Heart left ventricle (tissue), 16 donors: Measurements from ENCODE around the gene TPBGL. TPM values are rescaled to one million over a fixed set of nuclear protein-coding genes. Genes with fewer than 3 reads are reported as not detected.

Experiments used
- ATAC-seq, 4 donors: fragments of 200-7000 bp; cut with Tn5 transposase; one replicate each; pipeline ENCODE4 v1.9.1; 2020 to 2022; ENCODE audit warnings: moderate library complexity in 4 of 4, mild to moderate bottlenecking in 3 of 4, moderate number of reproducible peaks in 1 of 4
- DNase-seq, 5 donors: peaks; one replicate each; pipeline ENCODE4 v3.0.0-alpha.2; 2020
- H3K27ac ChIP-seq, 12 donors: fragments of 200-600 bp; sonication (generic) in 4 of 12; one replicate each; pipeline versions ENCODE4 v1.5.0 to v1.8.0; 2016 to 2022; ENCODE audit warnings: mild to moderate bottlenecking in 2 of 12
- H3K27me3 ChIP-seq, 9 donors: fragments of 200-600 bp; sonication (generic) in 2 of 9; one replicate each; pipeline versions ENCODE4 v1.5.1 to v1.8.0; 2016 to 2022; ENCODE audit warnings: mild to moderate bottlenecking in 3 of 9
- H3K36me3 ChIP-seq, 9 donors: fragments of 200-600 bp; sonication (generic) in 2 of 9; one replicate each; pipeline versions ENCODE4 v1.5.0 to v1.8.0; 2018 to 2022; ENCODE audit warnings: mild to moderate bottlenecking in 2 of 9
- H3K4me1 ChIP-seq, 12 donors: fragments of 200-600 bp; sonication (generic) in 4 of 12; one replicate each; pipeline versions ENCODE4 v1.5.0 to v1.8.0; 2016 to 2022; ENCODE audit warnings: mild to moderate bottlenecking in 3 of 12
- H3K4me3 ChIP-seq, 12 donors: fragments of 200-600 bp; sonication (generic) in 4 of 12; one replicate each; pipeline versions ENCODE4 v1.5.0 to v1.8.0; 2017 to 2022; ENCODE audit warnings: mild to moderate bottlenecking in 9 of 12, moderate library complexity in 4 of 12
- H3K9me3 ChIP-seq, 12 donors: fragments of 200-600 bp; sonication (generic) in 4 of 12; one replicate each; pipeline versions ENCODE4 v1.5.0 to v1.8.0; 2016 to 2022; ENCODE audit warnings: mild to moderate bottlenecking in 1 of 12
- POLR2A ChIP-seq, 2 donors: fragments of 450-650 bp; IDR thresholded peaks; one replicate each; pipeline ENCODE4 v1.6.1; 2017; ENCODE audit warnings: antibody characterized with exemption in 2 of 2, mild to moderate bottlenecking in 2 of 2, moderate library complexity in 2 of 2
- WGBS, 4 donors: extraction: QIAGEN DNeasy Blood & Tissue Kit in 2 of 4; methylation state at CpG; one replicate each; pipeline versions ENCODE4 v1.1.5 to v1.1.7; 2013 to 2018; 5-methylcytosine and 5-hydroxymethylcytosine counted together
- intact Hi-C, 10 donors: fragments of 100-400 bp; cut with DNase I; formaldehyde crosslinking; loops; one replicate each; pipeline versions ENCODE4 v1.11.1 to v1.14.2; 2022
- polyA plus RNA-seq, 2 donors: library from polyadenylated mRNA; stranded (reverse); fragments of 200-250 nt; gene quantifications; one replicate each; pipeline ENCODE4 v1.2.3, GENCODE V29; 2013
- total RNA-seq, 9 donors: library from RNA; depleted of rRNA in 2 of 9; stranded (reverse); fragments of >200 nt in 2 of 9; fragmentation: NEBNext Ultra II Directional in 3 of 9; extraction: Animal tissue kit (Norgen Biotek cat#: 25700) in 3 of 9; gene quantifications; one replicate each; pipeline versions ENCODE4 v1.1.0 to v1.2.4, GENCODE V29; 2016 to 2023
- TF ChIP-seq, protein P1 (sequence below), 12 donors: fragments of 200-600 bp; sonication (generic) in 4 of 12; IDR thresholded peaks; one replicate each; pipeline versions ENCODE4 v1.5.0 to v1.8.0; 2018 to 2022; ENCODE audit warnings: antibody characterized with exemption in 12 of 12, mild to moderate bottlenecking in 5 of 12
- donor health status: ischemic (EF 13 %, LVEDD 7.1; RV severe dilation, severe dysfunction).
- donor health status: healthy with polysubstance abuse.
- donor health status: DM: no; HTN: yes; CAD: no.
- donor health status: DM: no; HTN: no; CAD: no.
- donor health status: ischemic (EF 25% LVEDD 6.9; RV normal size, moderate dysfunction).
- donor health status: ischemic (EF 25% LVEDD 5.7; RV mildly dilated, moderate dysfunction).
- donor health status: healthy.
- donor health status: DM: yes; HTN: yes; CAD: no.
- donor health status: ischemic (EF 35%, LVEDD 5.7; RV mildly dilated, moderate dysfunction).
- donor health status: nonischemic (EF 11% LVEDD 7.7; RV severe dilation, severe dysfunction).
- donor health status: DM: yes; HTN: yes; CAD: no.
- donor health status: PGD.
- donor health status: ischemic (EF 29% LVEDD 5.4; RV normal size, mild dysfunction).
- donor health status: nonischemic (EF 23%, LVEDD 6.1; RV moderate dilation, normal function).

Gene TPBGL
- total and polyA plus RNA-seq, 11 donors, result 0.07 to 1.0 (median 0.14) TPM; not detected in 5

DNA sequence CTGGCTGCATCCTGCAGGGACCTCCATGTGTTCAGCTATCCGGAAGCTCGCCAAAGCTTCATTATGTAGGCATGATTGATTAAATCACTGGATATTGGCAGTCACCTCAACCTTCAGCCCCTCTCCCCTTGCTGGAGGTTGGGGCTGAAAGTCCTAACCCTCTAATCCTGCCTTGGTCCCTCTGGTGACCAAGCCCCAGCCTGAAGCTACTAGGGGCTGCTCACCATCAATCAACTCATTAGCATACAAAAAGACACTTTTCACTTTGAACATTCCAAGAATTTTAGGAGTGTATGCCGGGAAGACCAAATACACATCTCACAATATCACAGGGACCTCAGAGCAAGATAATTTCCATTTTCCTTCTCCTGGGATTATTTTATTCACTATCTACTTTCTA lies 38.8 kb upstream of the TPBGL start:
- H3K36me3 ChIP-seq, result peaks cover 0 to 57% (median 0%) of the 10 kb centered on the region in 9 donors
- no peak overlapping the region for H3K27ac ChIP-seq
- H3K4me1 ChIP-seq, result peaks cover 0 to 13% (median 2%) of the 10 kb centered on the region in 12 donors
- ATAC-seq (no peak), DNase-seq (no peak)
- H3K27me3 ChIP-seq, result no peaks in the 10 kb centered on the region
- intact Hi-C loops, result loop anchor here in 1 of 10 donors (2.0 kb wide), 1 partner anchor 49 kb away; no protein-coding TSS in a partner anchor
- no peaks in the 10 kb centered on the region for H3K9me3 ChIP-seq
- no peak for TF ChIP-seq POLR2A (IDR thresholded peaks at IDR 0.05)
- TF ChIP-seq, protein P1, sequence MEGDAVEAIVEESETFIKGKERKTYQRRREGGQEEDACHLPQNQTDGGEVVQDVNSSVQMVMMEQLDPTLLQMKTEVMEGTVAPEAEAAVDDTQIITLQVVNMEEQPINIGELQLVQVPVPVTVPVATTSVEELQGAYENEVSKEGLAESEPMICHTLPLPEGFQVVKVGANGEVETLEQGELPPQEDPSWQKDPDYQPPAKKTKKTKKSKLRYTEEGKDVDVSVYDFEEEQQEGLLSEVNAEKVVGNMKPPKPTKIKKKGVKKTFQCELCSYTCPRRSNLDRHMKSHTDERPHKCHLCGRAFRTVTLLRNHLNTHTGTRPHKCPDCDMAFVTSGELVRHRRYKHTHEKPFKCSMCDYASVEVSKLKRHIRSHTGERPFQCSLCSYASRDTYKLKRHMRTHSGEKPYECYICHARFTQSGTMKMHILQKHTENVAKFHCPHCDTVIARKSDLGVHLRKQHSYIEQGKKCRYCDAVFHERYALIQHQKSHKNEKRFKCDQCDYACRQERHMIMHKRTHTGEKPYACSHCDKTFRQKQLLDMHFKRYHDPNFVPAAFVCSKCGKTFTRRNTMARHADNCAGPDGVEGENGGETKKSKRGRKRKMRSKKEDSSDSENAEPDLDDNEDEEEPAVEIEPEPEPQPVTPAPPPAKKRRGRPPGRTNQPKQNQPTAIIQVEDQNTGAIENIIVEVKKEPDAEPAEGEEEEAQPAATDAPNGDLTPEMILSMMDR (IDR thresholded peaks at IDR 0.05), result no peak
- H3K4me3 ChIP-seq, result no peak overlapping the region
- 67 to 84% (median 77%) methylated on average over 3 of the region's 3 CpGs for WGBS, 4 donors

DNA sequence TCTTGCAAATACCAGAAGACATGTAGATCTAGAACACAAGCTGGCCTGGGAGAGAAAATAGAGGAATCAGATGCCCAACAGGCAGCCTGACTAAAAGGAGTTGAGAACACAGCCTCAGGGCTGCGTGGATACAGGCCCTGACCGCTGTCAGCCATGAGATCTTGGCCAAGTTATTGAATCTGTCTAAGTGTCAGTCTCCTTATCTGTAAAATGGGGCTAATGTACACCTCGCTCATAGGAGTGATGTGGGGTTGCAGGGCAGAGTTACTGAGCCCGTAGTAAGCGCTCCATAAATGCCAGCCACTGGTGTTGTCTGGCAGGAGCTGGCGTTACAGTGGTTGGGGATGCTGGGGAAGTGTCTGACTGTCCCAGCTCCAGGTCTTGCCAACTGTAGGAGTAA lies 38.4 kb upstream of the TPBGL start:
- Histone ChIP-seq H3K4me1 (peaks cover 0 to 9% (median 2%) of the 10 kb centered on the region in 12 donors), H3K36me3 (peaks cover 0 to 53% (median 0%) of the 10 kb centered on the region in 9 donors), H3K4me3 (no peak overlapping the region), H3K27me3 (no peaks in the 10 kb centered on the region), H3K9me3 (no peaks in the 10 kb centered on the region), H3K27ac (no peak overlapping the region)
- no peak for DNase-seq
- ATAC-seq, result no peak
- intact Hi-C loops, result loop anchor here in 1 of 10 donors (2.0 kb wide), 1 partner anchor 49 kb away; no protein-coding TSS in a partner anchor
- WGBS, 4 donors, result 89 to 94% (median 93%) methylated on average over 6 of the region's 6 CpGs
- no peak for TF ChIP-seq POLR2A (IDR thresholded peaks at IDR 0.05)
- TF ChIP-seq, protein P1 (IDR thresholded peaks at IDR 0.05), result no peak

DNA sequence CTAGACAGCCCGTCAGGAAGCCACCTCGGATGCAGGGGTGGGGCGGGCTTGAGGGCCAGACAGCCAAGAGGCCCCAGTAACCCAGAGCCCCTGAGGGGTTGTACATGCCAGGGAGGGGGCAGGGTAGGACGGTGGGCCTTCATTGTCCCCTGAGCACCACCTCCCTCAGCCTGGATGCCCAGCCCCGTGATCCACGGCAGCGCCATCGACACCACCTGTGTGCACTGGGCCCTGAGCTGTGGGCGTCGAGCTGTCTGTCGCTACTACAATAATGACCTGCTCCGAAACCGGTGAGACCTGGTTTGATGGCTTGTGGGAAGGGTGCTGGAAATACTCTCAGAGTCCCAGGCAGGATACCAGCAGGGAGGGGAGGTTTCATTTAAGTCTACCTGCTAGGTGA lies 37.4 kb upstream of the TPBGL start:
- TF ChIP-seq, protein P1 (IDR thresholded peaks at IDR 0.05), result no peak
- no peak for TF ChIP-seq POLR2A (IDR thresholded peaks at IDR 0.05)
- intact Hi-C loops, result loop anchor here in 1 of 10 donors (2.0 kb wide), 1 partner anchor 50 kb away; no protein-coding TSS in a partner anchor
- Histone ChIP-seq H3K4me3 (no peak overlapping the region), H3K4me1 (peaks cover 0 to 9% (median 2%) of the 10 kb centered on the region in 12 donors), H3K9me3 (no peaks in the 10 kb centered on the region), H3K36me3 (peaks cover 0 to 44% (median 0%) of the 10 kb centered on the region in 9 donors), H3K27me3 (no peaks in the 10 kb centered on the region), H3K27ac (no peak overlapping the region)
- DNase-seq, result no peak
- ATAC-seq, result no peak
- WGBS, 4 donors, result 89 to 93% (median 91%) methylated on average over 10 to 13 of the region's 13 CpGs

DNA sequence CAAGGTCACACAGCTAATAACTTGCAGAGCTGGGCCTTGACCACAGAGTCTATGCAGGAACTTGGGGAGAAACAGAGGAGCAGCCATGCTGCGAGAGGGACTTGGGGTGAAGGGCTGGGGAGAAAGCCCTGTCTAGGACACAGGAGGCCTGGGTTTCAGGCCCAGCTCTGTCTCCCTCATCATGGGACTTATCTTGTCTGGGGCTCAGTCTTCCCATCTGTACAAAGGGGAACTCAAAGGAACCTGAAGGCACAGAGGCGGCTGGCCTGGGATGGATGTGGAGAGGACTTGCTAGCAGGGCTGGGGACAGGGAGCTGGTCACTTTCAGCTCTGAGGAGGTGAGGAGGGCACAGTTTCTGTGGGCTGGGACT lies 36.9 kb upstream of the TPBGL start:
- 94 to 100% (median 97%) methylated on average over 2 of the region's 2 CpGs for WGBS, 4 donors
- DNase-seq (no peak), ATAC-seq (no peak)
- no peak overlapping the region for H3K4me3 ChIP-seq
- H3K27ac ChIP-seq, result peak overlapping the region in 1 of 12 donors; percentile 37
- intact Hi-C loops, result loop anchor here in 9 of 10 donors (1.0 to 2.0 kb wide), 6 partner anchors 45 to 275 kb away; no protein-coding TSS in a partner anchor
- peaks cover 0 to 9% (median 2%) of the 10 kb centered on the region in 12 donors for H3K4me1 ChIP-seq
- peaks cover 0 to 3% (median 0%) of the 10 kb centered on the region in 9 donors for H3K27me3 ChIP-seq
- TF ChIP-seq, protein P1 (IDR thresholded peaks at IDR 0.05), result no peak
- no peak for TF ChIP-seq POLR2A (IDR thresholded peaks at IDR 0.05)
- H3K9me3 ChIP-seq, result no peaks in the 10 kb centered on the region
- H3K36me3 ChIP-seq, result peaks cover 0 to 39% (median 0%) of the 10 kb centered on the region in 9 donors
